Prostate gland (tissue), 2 donors: ENCODE data around the gene ARHGEF12.

ENCODE experiments used
- CTCF ChIP-seq, 4 experiments: fragments of 200-600 bp in 2 of 4; fragments of 450-650 bp in 2 of 4; sonication (generic) in 2 of 4; IDR thresholded peaks; 1 replicate in 3 of 4; 2 replicates in 1 of 4; pipeline ENCODE4 v1.5.1; 2016 to 2019; ENCODE audit warnings: antibody characterized with exemption in 4 of 4, mild to moderate bottlenecking in 2 of 4, moderate library complexity in 2 of 4
- POLR2A ChIP-seq: fragments of 450-650 bp; IDR thresholded peaks from one replicate; pipeline ENCODE4 v1.6.1; 2016; ENCODE audit warnings: antibody characterized with exemption, mild to moderate bottlenecking
- POLR2AphosphoS5 ChIP-seq: sonication (generic); formaldehyde crosslinking; IDR thresholded peaks from one replicate; pipeline ENCODE4 v1.6.1; 2017; ENCODE audit warnings: antibody characterized with exemption

DNA sequence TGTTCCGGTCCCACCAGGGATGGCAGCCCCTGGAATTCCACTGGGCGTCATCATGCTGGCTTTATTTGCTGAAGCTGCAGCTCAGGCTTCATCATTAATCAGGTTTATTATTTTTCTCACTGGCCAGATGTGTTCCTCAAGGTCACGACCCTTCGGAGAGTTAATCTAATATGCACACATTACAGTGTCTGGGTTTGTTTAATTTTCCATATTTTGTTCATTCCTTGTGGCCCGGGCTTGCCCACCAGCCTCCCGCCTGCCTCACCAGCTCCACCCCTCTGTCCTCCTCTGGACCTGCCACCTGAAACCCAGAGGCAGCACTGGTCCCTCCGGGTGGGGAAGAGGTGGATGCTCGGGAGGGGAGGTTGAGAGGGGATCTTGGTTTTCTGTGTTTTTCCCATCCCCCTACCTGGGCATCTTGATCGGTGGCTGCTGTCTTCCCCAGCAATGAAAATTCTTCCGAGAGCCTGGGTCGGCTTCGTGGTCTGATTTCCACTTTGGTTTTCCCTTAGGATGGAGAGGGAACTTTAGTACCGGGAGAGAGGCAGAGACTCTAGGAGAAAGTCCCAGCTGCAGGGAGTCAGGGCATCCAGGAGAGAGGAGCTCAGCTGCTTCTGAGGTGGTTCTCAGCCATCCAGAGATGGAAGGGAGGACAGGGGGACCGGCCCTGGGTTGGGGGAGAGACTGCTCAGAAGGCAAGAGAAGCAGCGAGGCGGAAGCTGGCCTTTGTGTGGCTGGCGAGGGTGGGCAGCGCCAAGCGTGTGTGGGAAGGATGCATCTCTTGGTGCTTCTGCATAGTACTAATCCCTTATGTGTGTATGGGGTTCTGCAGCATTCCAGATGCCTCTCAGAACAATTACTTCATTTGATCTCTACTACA, 177.5 kb downstream of the ARHGEF12 start:
- no peak for TF ChIP-seq CTCF (IDR thresholded peaks at IDR 0.05)
- TF ChIP-seq POLR2AphosphoS5 = no peak
- no peak for TF ChIP-seq POLR2A
